Measurements from ENCODE around the gene GMFB.
"Not testable (repeated sequence)": the region's sequence is repeated elsewhere in the genome, so short reads cannot be mapped to it uniquely, and the experiment has no call there.

The GMFB gene

DNA sequence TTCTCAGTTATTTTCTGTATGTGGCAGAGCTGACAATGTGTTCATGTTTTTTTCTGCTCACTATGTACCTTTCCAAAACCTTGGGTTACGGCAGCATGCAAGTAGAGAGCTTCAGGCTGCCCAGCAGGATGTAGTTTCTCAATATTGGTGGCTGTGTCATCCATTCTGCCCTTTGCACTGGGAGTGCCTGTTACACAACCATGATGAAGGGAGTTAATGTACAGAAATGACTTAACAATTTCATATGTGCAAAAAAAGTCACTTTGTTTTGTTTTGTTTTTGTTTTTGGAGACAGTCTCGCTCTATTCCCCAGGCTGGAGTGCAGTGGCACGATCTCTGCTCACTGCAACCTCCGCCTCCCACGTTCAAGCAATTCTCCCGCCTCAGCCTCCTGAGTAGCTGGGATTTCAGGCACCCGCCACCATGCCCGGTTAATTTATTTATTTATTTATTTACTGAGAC lies 41.5 kb downstream of the GMFB start:
- TF ChIP-seq, protein P1, sequence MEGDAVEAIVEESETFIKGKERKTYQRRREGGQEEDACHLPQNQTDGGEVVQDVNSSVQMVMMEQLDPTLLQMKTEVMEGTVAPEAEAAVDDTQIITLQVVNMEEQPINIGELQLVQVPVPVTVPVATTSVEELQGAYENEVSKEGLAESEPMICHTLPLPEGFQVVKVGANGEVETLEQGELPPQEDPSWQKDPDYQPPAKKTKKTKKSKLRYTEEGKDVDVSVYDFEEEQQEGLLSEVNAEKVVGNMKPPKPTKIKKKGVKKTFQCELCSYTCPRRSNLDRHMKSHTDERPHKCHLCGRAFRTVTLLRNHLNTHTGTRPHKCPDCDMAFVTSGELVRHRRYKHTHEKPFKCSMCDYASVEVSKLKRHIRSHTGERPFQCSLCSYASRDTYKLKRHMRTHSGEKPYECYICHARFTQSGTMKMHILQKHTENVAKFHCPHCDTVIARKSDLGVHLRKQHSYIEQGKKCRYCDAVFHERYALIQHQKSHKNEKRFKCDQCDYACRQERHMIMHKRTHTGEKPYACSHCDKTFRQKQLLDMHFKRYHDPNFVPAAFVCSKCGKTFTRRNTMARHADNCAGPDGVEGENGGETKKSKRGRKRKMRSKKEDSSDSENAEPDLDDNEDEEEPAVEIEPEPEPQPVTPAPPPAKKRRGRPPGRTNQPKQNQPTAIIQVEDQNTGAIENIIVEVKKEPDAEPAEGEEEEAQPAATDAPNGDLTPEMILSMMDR (conservative IDR thresholded peaks at IDR 0.05; ENCODE audit: control insufficient read depth, insufficient read depth, low read depth, low read length), result no peak
- no peak overlapping the region for H3K4me3 ChIP-seq (ENCODE audit: control insufficient read depth, low read depth, low read length)
- DNase-seq (ENCODE audit: low read depth), result peak; percentile 85

DNA sequence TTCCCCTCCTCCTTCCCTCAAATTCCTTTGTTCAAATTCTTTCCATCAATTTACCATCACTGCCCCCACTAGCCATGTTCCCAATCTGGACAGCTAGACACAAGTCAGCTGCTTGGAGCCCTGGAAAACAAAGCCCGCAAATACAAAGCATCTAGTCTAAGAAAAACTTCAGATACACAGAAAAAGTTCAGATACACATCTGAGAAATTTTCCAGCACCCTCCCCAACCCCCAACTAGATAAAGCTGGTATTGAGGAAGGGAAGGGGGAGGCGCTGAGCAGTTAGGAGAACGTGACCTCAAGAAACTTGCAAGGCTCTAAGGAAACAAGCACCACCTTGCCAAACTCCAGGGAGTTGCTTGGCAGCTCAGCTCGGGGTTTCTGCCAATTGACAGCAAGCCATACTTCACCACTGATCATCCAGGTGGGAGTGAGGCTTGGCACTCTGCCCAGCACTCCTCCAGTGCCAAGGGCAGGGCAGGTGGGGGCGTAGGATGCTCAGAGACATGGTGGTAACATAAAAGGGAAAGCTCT lies 42.6 kb downstream of the GMFB start:
- DNase-seq (ENCODE audit: low read depth), result peak; percentile 32

DNA sequence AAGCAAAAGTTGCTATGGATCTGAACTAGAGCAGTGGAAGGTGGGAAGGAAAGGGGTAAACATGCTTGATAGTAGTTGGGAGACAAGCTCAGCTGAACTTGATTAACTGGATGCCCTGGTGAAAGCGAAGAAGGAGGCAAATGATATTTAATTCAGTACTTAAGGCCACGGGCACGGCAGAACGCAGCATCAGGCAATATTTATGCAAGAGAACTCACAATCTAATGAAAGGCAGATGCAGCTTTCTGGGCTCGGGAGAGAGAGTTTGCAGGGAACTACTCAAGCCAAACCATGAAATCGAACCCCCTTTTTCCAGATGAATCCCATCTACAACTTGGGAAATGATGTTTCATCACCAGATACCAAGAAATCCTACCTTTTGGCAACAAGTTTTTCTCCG lies 44.1 kb downstream of the GMFB start:
- TF ChIP-seq, protein P1 (conservative IDR thresholded peaks at IDR 0.05; ENCODE audit: control insufficient read depth, insufficient read depth, low read depth, low read length), result no peak
- H3K4me3 ChIP-seq (ENCODE audit: control insufficient read depth, low read depth, low read length), result no peak overlapping the region
- peak; percentile 70 for DNase-seq (ENCODE audit: low read depth)

More for the DNA sequence above, 42.6 kb downstream of the GMFB start:
- H3K4me3 ChIP-seq (ENCODE audit: control insufficient read depth, low read depth, low read length), result no peak overlapping the region
- TF ChIP-seq, protein P1 (conservative IDR thresholded peaks at IDR 0.05; ENCODE audit: control insufficient read depth, insufficient read depth, low read depth, low read length), result no peak

DNA sequence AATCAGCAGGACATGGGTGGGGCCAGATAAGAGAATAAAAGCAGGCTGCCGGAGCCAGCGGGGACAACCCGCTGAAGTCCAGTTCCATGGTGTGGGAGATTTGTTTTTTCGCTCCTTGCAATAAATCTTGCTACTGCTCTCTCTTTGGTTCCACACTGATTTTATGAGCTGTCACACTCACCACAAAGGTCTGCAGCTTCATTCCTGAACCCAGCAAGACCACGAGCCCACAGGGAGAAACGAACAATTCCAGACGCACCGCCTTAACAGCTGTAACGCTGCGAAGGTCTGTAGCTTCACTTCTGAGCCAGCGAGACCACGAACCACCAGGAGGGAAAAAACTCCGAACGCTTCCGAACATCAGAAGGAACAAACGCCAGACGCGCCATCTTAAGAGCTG lies 44.8 kb downstream of the GMFB start:
- TF ChIP-seq, protein P1 (conservative IDR thresholded peaks at IDR 0.05; ENCODE audit: control insufficient read depth, insufficient read depth, low read depth, low read length), result no peak
- H3K4me3 ChIP-seq (ENCODE audit: control insufficient read depth, low read depth, low read length), result no peak overlapping the region
- DNase-seq (ENCODE audit: low read depth), result peak; percentile 48

DNA sequence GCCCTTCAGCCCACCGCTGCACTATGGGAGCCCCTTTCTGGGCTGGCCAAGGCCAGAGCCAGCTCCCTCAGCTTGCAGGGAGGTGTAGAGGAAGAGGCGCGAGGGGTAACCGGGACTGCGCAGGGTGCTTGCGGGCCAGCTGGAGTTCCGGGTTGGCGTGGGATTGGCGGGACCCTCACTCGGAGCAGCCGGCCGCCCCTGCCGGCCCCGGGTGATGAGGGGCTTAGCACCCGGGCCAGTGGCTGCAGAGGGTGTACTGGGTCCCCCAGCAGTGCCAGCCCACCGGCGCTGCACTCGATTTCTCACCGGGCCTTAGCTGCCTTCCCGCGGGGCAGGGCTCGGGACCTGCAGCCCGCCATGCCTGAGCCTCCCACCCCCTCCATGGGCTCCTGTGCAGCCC lies 45.8 kb downstream of the GMFB start:
- not testable (repeated sequence) for H3K4me3 ChIP-seq (ENCODE audit: control insufficient read depth, low read depth, low read length); DNase-seq (ENCODE audit: low read depth)

DNA sequence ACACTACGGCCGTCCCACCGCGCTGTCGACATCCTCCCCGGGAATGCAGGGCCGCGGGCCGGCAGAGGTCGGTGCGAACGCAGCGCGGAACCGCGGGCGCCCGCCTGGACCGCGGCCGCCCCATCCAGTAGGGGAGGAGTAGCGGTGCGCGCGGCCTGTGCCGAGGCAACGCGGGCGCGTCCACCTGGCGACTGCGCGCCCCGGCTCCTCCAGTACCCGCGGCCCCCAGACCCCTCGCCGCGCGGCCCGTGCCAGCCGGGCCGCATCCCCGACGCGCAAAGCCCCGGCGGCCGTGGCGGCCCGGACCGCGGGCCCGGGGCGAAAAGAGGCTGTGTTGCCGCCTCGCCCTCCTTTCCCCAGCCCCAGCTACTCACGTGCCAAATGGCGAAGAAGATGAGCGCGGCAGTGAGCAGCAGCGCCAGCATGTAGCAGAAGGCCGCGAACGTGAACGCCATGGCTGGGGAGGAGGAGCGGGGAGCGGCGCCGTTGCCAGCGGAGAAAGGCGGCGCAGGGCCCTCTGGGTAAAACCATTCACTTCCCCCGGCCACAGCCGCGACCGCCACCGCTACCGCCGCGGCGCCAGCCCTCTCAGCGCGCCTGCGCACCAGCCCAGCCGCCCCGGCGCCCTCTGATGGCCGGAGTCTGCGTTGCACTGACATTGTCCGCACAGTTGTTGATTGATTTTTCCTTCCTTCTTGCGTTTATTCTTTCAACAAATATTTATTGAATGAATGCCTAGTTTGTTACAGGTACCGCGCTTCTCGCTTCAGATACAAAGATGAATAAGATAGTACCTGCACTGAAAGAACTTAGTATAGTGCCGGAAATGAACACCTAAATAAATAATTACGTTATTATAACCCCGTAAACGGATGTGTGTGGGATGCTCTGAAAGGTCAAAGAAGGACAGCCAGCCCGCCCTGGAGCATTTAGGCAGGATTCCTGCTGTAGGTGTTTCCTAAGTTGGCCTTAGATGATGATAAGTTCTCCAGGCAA lies 47.6 kb downstream of the GMFB start, which contains the start of gene CNIH1:
TSS of gene CNIH1 (minus strand) at position 502 of the 996 bp plus-strand sequence. CDS start at position 455, 47 bp downstream.
- TF ChIP-seq, protein P1 (conservative IDR thresholded peaks at IDR 0.05; ENCODE audit: control insufficient read depth, insufficient read depth, low read depth, low read length), result peak; percentile 67
- peak; percentile 87 for DNase-seq (ENCODE audit: low read depth)
- H3K4me3 ChIP-seq (ENCODE audit: control insufficient read depth, low read depth, low read length), result peak within 1 kb of the TSS; percentile 71

DNA sequence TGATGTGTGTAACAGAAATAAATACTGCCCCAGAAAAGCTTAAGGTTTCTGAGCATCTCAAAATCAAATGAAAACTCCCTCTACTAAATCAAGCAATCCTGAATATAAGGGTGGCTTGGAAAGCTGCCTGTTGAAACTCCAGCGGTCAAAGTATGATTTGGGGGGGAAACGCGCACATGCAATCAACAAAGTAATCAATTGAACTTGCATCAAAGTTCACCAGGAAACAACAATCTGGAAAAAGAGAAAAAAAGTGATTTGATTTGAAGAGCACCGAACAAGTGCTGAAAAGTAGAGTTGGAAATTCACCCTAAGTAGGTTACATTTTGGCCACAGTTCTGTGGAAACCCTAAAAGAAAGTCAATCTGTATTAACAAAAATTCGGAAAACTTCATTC lies 48.3 kb downstream of the GMFB start:
- TF ChIP-seq, protein P1 (conservative IDR thresholded peaks at IDR 0.05; ENCODE audit: control insufficient read depth, insufficient read depth, low read depth, low read length), result no peak
- peak overlapping the region; percentile 71 for H3K4me3 ChIP-seq (ENCODE audit: control insufficient read depth, low read depth, low read length)
- peak; percentile 15 for DNase-seq (ENCODE audit: low read depth)
